CD1c-positive myeloid dendritic cell (primary cell): ENCODE data around the gene RASGRP3.
A peak's percentile ranks its signal among the peaks of the same experiment; 100 is the strongest.

Experiments used
- DNase-seq: peaks from one replicate; pipeline ENCODE4 v3.0.0-alpha.2; 2016; ENCODE audit errors: extremely low spot score

RASGRP3 gene

GRCh38 chr2:33492399-33493134 lies 16.1 kb downstream of the RASGRP3 start:
- no peak for DNase-seq

- DNase-seq = peak; percentile 49
Observed at GRCh38 chr2:33494155-33494779, 17.8 kb downstream of the RASGRP3 start.

- no peak for DNase-seq
Observed at GRCh38 chr2:33494877-33495641, 18.6 kb downstream of the RASGRP3 start.

- DNase-seq = peak; percentile 35
Observed at GRCh38 chr2:33495683-33496082, 19.2 kb downstream of the RASGRP3 start.

GRCh38 chr2:33496150-33496549 lies 19.7 kb downstream of the RASGRP3 start:
- DNase-seq = no peak

GRCh38 chr2:33496726-33497125 lies 20.3 kb downstream of the RASGRP3 start:
- DNase-seq = no peak

- peak; percentile 74 for DNase-seq
Observed at GRCh38 chr2:33497221-33497650, 20.8 kb downstream of the RASGRP3 start.

- no peak for DNase-seq
Observed at GRCh38 chr2:33498291-33498956, 22.0 kb downstream of the RASGRP3 start.

- DNase-seq = no peak
Observed at GRCh38 chr2:33500177-33500576, 23.7 kb downstream of the RASGRP3 start.

- DNase-seq = peak; percentile 29
Observed at GRCh38 chr2:33502025-33502424, 25.6 kb downstream of the RASGRP3 start.

GRCh38 chr2:33503002-33503401 lies 26.6 kb downstream of the RASGRP3 start:
- DNase-seq = no peak

- no peak for DNase-seq
Observed at GRCh38 chr2:33505966-33506365, 29.5 kb downstream of the RASGRP3 start.

- no peak for DNase-seq
Observed at GRCh38 chr2:33509908-33510585, 33.6 kb downstream of the RASGRP3 start.

GRCh38 chr2:33510586-33510968 lies 34.1 kb downstream of the RASGRP3 start:
- DNase-seq = no peak

- no peak for DNase-seq
Observed at GRCh38 chr2:33511141-33511540, 34.7 kb downstream of the RASGRP3 start.

- no peak for DNase-seq
Observed at GRCh38 chr2:33512112-33512511, 35.7 kb downstream of the RASGRP3 start.

- no peak for DNase-seq
Observed at GRCh38 chr2:33513480-33513879, 37.0 kb downstream of the RASGRP3 start.

GRCh38 chr2:33516456-33516995 lies 40.1 kb downstream of the RASGRP3 start:
- no peak for DNase-seq

- DNase-seq = no peak
Observed at GRCh38 chr2:33518200-33518599, 41.8 kb downstream of the RASGRP3 start.

GRCh38 chr2:33518929-33519328 lies 42.5 kb downstream of the RASGRP3 start:
- DNase-seq = no peak

GRCh38 chr2:33521791-33522281 lies 45.4 kb downstream of the RASGRP3 start:
- no peak for DNase-seq
